Tibial artery (tissue), 4 donors: ENCODE results near the gene ERCC6.

Experiments used
- DNase-seq, 2 donors: peaks; one replicate each; pipeline ENCODE4 v3.0.0-alpha.2; 2019
- H3K27ac ChIP-seq, 2 donors: fragments of 200-600 bp; sonication (generic) in 1 of 2; 1 replicate in 1 of 2; 2 replicates in 1 of 2; pipeline ENCODE4 v1.5.1; 2018 to 2019; ENCODE audit warnings: mild to moderate bottlenecking in 1 of 2
- H3K27me3 ChIP-seq, 2 donors: fragments of 200-600 bp; sonication (generic) in 1 of 2; one replicate each; pipeline versions ENCODE4 v1.5.1 to v1.6.0; 2016 to 2019
- H3K36me3 ChIP-seq, 3 donors: fragments of 200-600 bp; sonication (generic) in 2 of 3; one replicate each; pipeline ENCODE4 v1.5.1; 2016 to 2019; ENCODE audit warnings: mild to moderate bottlenecking in 2 of 3
- H3K4me1 ChIP-seq, 4 donors: fragments of 200-600 bp; sonication (generic) in 2 of 4; 1 replicate in 3 of 4; 2 replicates in 1 of 4; pipeline ENCODE4 v1.5.1; 2016 to 2019
- H3K4me3 ChIP-seq, 2 donors: fragments of 200-600 bp; sonication (generic) in 1 of 2; 1 replicate in 1 of 2; 2 replicates in 1 of 2; pipeline ENCODE4 v1.5.1; 2018 to 2019; ENCODE audit warnings: mild to moderate bottlenecking in 2 of 2
- H3K9me3 ChIP-seq, 3 donors: fragments of 200-600 bp; sonication (generic) in 1 of 3; one replicate each; pipeline ENCODE4 v1.5.1; 2016 to 2019
- CTCF ChIP-seq, 2 experiments: fragments of 200-600 bp in 1 of 2; fragments of 450-650 bp in 1 of 2; IDR thresholded peaks; one replicate each; pipeline ENCODE4 v1.5.1; 2017 to 2019; ENCODE audit warnings: antibody characterized with exemption in 2 of 2, mild to moderate bottlenecking in 1 of 2, moderate library complexity in 1 of 2
- intact Hi-C: fragments of 100-400 bp; cut with DNase I; formaldehyde crosslinking; loops from one replicate; pipeline ENCODE4 v1.15.0; 2023; ENCODE audit warnings: low total_unique reads

ERCC6 gene

GRCh38 chr10:49539320-49539885 is 482 bp upstream of the ERCC6 start:
- Histone ChIP-seq H3K27me3 (no peaks in the 10 kb centered on the region), H3K9me3 (no peaks in the 10 kb centered on the region), H3K4me1 (peaks cover 0 to 43% (median 18%) of the 10 kb centered on the region in 4 donors), H3K27ac (peak overlapping the region; percentile 89 to 94), H3K36me3 (no peaks in the 10 kb centered on the region), H3K4me3 (peak overlapping the region; percentile 82 to 89)
- peak; percentile 39 to 70 for DNase-seq
- intact Hi-C loops = loop anchor here (5.0 kb wide), 1 partner anchor 1272 kb away; no protein-coding TSS in a partner anchor
- TF ChIP-seq CTCF (IDR thresholded peaks at IDR 0.05) = no peak

GRCh38 chr10:49534670-49535381 is 4.1 kb downstream of the ERCC6 start:
- Histone ChIP-seq H3K4me3 (no peak overlapping the region), H3K27ac (peak overlapping the region; percentile 7 to 20), H3K27me3 (no peaks in the 10 kb centered on the region), H3K4me1 (peaks cover 0 to 51% (median 20%) of the 10 kb centered on the region in 4 donors), H3K9me3 (no peaks in the 10 kb centered on the region), H3K36me3 (peaks cover 14 to 22% (median 18%) of the 10 kb centered on the region in 3 donors)
- intact Hi-C loops = loop anchor here (5.0 kb wide), 1 partner anchor 1268 kb away; no protein-coding TSS in a partner anchor
- no peak for DNase-seq
- no peak for TF ChIP-seq CTCF (IDR thresholded peaks at IDR 0.05)

- H3K27me3 ChIP-seq = no peaks in the 10 kb centered on the region
- intact Hi-C loops = no loop called here
- peaks cover 0 to 39% (median 10%) of the 10 kb centered on the region in 4 donors for H3K4me1 ChIP-seq
Observed at GRCh38 chr10:49532461-49532860, 6.5 kb downstream of the ERCC6 start.

GRCh38 chr10:49528977-49529506 is 9.9 kb downstream of the ERCC6 start:
- TF ChIP-seq CTCF (IDR thresholded peaks at IDR 0.05) = no peak
- no peaks in the 10 kb centered on the region for H3K9me3 ChIP-seq
- peaks cover 0 to 16% (median 5%) of the 10 kb centered on the region in 4 donors for H3K4me1 ChIP-seq
- DNase-seq = no peak
- H3K36me3 ChIP-seq = peaks cover 27 to 74% (median 48%) of the 10 kb centered on the region in 3 donors
- no peaks in the 10 kb centered on the region for H3K27me3 ChIP-seq
- H3K27ac ChIP-seq = no peak overlapping the region
- no peak overlapping the region for H3K4me3 ChIP-seq
- intact Hi-C loops = no loop called here

More at GRCh38 chr10:49532461-49532860, 6.5 kb downstream of the ERCC6 start:
- no peak for DNase-seq
- Histone ChIP-seq H3K9me3 (no peaks in the 10 kb centered on the region), H3K27ac (no peak overlapping the region), H3K36me3 (peaks cover 18 to 42% (median 24%) of the 10 kb centered on the region in 3 donors), H3K4me3 (no peak overlapping the region)
- TF ChIP-seq CTCF (IDR thresholded peaks at IDR 0.05) = no peak

GRCh38 chr10:49527850-49528249 is 11.1 kb downstream of the ERCC6 start:
- Histone ChIP-seq H3K27ac (no peak overlapping the region), H3K4me3 (no peak overlapping the region), H3K36me3 (peaks cover 34 to 86% (median 60%) of the 10 kb centered on the region in 3 donors), H3K9me3 (no peaks in the 10 kb centered on the region), H3K27me3 (no peaks in the 10 kb centered on the region), H3K4me1 (peaks cover 0 to 9% (median 4%) of the 10 kb centered on the region in 4 donors)
- no peak for TF ChIP-seq CTCF (IDR thresholded peaks at IDR 0.05)
- intact Hi-C loops = no loop called here
- no peak for DNase-seq
